ENCODE data around the gene CORO1C. TPM values are rescaled to one million over a fixed set of nuclear protein-coding genes. Genes with fewer than 3 reads are reported as not detected.

The CORO1C gene
- total RNA-seq, 1 donor from 2014 or later = 285 TPM

DNA sequence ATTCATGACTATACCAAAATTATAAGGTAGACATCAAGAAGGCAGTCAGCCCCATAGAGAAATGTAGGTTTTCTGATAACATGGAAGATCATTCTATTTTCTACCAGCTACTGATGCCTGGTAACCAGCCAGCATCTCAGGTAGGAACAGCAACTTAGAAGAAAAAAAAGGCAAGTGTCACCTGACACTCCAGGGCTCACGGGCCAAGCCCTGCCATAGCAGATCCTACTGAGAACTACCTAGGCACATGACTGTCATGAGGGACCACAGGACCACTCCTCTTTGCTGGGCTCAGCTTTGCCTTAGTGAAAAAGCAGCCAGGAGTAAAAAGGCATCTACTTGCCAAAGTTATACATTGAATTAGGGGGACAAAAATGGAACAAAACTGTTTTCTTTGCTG, 33.4 kb downstream of the CORO1C start:
- peaks cover 66% of the 10 kb centered on the region for H3K4me1 Mint-ChIP-seq (ENCODE audit: low read depth, unreplicated experiment)
- H3K4me3 Mint-ChIP-seq (ENCODE audit: unreplicated experiment) = no peak overlapping the region
- peaks cover 9% of the 10 kb centered on the region for H3K36me3 Mint-ChIP-seq (ENCODE audit: unreplicated experiment)
- H3K27me3 Mint-ChIP-seq (ENCODE audit: unreplicated experiment) = peaks cover 8% of the 10 kb centered on the region
- no peak for DNase-seq
- H3K27ac Mint-ChIP-seq (ENCODE audit: unreplicated experiment) = peak overlapping the region; percentile 48
- peaks cover 11% of the 10 kb centered on the region for H3K9me3 Mint-ChIP-seq (ENCODE audit: unreplicated experiment)
- no peak for TF ChIP-seq CTCF (IDR thresholded peaks at IDR 0.05; ENCODE audit: partially characterized antibody, unreplicated experiment)

DNA sequence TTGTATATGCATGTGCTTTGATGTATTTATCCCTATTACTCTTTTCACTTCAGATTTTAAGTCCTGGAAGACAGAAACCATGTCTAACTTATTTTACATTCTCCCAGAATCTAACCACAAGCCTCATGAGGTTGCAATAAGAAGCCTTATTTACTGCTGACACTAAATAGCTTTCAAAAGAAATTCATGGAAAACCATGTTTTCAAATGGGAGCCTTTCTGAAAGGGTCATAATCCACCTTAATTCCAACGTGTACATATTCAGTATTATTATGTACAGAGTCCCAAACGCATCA, 34.4 kb downstream of the CORO1C start:
- TF ChIP-seq CTCF (IDR thresholded peaks at IDR 0.05; ENCODE audit: partially characterized antibody, unreplicated experiment) = no peak
- Mint-ChIP-seq H3K4me3 (ENCODE audit: unreplicated experiment) (no peak overlapping the region), H3K9me3 (ENCODE audit: unreplicated experiment) (peaks cover 5% of the 10 kb centered on the region), H3K4me1 (ENCODE audit: low read depth, unreplicated experiment) (peaks cover 64% of the 10 kb centered on the region), H3K27me3 (ENCODE audit: unreplicated experiment) (peaks cover 5% of the 10 kb centered on the region), H3K27ac (ENCODE audit: unreplicated experiment) (peak overlapping the region; percentile 6), H3K36me3 (ENCODE audit: unreplicated experiment) (peaks cover 9% of the 10 kb centered on the region)
- DNase-seq = no peak

- no peak for DNase-seq
- peaks cover 63% of the 10 kb centered on the region for H3K4me1 Mint-ChIP-seq (ENCODE audit: low read depth, unreplicated experiment)
- peak overlapping the region; percentile 69 for H3K27ac Mint-ChIP-seq (ENCODE audit: unreplicated experiment)
- H3K4me3 Mint-ChIP-seq (ENCODE audit: unreplicated experiment) = peak overlapping the region; percentile 28
- TF ChIP-seq CTCF (IDR thresholded peaks at IDR 0.05; ENCODE audit: partially characterized antibody, unreplicated experiment) = no peak
- peaks cover 5% of the 10 kb centered on the region for H3K27me3 Mint-ChIP-seq (ENCODE audit: unreplicated experiment)
- peaks cover 9% of the 10 kb centered on the region for H3K36me3 Mint-ChIP-seq (ENCODE audit: unreplicated experiment)
- peaks cover 3% of the 10 kb centered on the region for H3K9me3 Mint-ChIP-seq (ENCODE audit: unreplicated experiment)
Observed at GRCh38 chr12:108696111-108696995, 35.0 kb downstream of the CORO1C start.

DNA sequence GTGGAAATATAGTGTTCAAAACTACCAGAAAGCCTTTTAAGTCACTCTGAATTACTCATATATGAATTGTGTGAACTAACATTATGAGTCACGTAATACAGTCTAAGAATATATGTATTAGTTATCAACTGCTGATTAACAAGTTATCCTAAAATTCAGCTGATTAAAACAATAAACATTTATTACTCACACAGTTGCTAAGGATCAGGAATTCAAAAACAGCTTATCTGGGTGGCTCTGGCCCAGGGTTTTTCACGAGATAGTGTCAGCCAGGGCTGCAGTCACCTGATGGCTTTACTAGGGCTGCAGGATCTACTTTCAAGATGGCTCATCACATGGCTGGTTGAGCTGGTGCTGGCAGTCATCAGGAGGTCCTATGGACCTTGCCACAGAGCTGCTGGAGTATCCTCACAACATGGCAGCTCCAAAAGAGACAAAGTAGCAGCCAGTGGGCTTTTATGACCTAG, 36.5 kb downstream of the CORO1C start:
- Mint-ChIP-seq H3K27me3 (ENCODE audit: unreplicated experiment) (peaks cover 5% of the 10 kb centered on the region), H3K4me3 (ENCODE audit: unreplicated experiment) (no peak overlapping the region), H3K9me3 (ENCODE audit: unreplicated experiment) (peaks cover 3% of the 10 kb centered on the region), H3K4me1 (ENCODE audit: low read depth, unreplicated experiment) (peaks cover 63% of the 10 kb centered on the region), H3K27ac (ENCODE audit: unreplicated experiment) (peak overlapping the region; percentile 64), H3K36me3 (ENCODE audit: unreplicated experiment) (peaks cover 8% of the 10 kb centered on the region)
- DNase-seq = no peak
- TF ChIP-seq CTCF (IDR thresholded peaks at IDR 0.05; ENCODE audit: partially characterized antibody, unreplicated experiment) = no peak

DNA sequence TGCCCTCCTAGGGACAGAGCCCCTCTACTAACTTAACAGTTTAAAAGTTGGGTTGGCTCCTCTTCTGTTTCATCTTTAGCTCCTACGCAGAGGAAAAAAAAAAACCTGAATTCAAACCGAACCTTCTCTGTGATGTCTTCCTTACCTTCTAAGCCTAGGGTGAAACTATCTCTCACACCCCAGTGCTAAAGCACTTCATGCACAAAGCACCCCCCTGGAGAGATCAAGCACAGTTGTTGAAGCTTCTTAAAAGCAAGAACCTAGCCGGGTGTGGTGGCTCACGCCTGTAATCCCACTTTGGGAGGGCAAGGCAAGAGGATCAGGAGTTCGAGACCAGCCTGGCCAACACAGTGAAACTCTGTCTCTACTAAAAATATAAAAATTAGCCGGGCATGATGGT, 37.6 kb downstream of the CORO1C start:
- no peak for TF ChIP-seq CTCF (IDR thresholded peaks at IDR 0.05; ENCODE audit: partially characterized antibody, unreplicated experiment)
- H3K9me3 Mint-ChIP-seq (ENCODE audit: unreplicated experiment) = peaks cover 6% of the 10 kb centered on the region
- peaks cover 3% of the 10 kb centered on the region for H3K36me3 Mint-ChIP-seq (ENCODE audit: unreplicated experiment)
- peak overlapping the region; percentile 98 for H3K27ac Mint-ChIP-seq (ENCODE audit: unreplicated experiment)
- no peak for DNase-seq
- peaks cover 65% of the 10 kb centered on the region for H3K4me1 Mint-ChIP-seq (ENCODE audit: low read depth, unreplicated experiment)
- H3K27me3 Mint-ChIP-seq (ENCODE audit: unreplicated experiment) = peaks cover 5% of the 10 kb centered on the region
- peak overlapping the region; percentile 30 for H3K4me3 Mint-ChIP-seq (ENCODE audit: unreplicated experiment)
